ENCODE data around the gene ABCA12. TPM values are rescaled to one million over a fixed set of nuclear protein-coding genes. Genes with fewer than 3 reads are reported as not detected.

ABCA12 gene
- total RNA-seq, 1 experiment from 2014 or later: not detected

DNA sequence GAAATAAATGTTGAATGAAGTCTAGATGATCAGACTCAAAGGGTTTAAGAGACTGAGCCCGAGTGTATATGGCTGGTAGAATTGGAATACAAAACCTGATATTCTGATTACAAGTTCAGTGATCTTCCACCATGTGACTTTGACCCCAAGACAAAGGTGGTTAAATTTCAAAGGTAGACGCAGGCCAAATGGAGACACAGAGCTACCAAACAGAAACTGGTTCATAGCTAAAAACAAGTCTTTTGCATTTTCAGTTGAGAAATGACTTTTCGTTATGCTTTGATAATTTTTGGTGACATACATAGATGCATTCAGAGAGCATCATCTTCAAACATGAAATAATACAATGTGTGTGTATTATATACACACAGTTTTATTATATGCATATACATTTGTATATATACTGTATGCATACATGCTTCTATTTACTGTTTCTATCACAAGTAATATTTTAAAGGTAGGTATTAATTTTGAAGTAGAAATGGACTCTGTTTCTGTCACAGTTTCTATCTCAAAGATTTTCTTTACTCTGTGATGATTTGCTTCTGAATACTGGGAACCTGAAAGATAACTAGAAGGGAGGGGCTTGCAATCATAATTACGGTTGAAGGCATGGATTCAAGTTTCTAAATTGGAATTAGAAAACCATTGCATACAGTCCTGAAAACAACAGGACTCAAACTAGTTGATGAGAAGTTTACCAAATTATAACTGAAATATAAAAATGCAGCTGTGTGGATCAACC, 142.3 kb downstream of the ABCA12 start:
- DNase-seq (ENCODE audit: extremely low read depth, low read depth): no peak

DNA sequence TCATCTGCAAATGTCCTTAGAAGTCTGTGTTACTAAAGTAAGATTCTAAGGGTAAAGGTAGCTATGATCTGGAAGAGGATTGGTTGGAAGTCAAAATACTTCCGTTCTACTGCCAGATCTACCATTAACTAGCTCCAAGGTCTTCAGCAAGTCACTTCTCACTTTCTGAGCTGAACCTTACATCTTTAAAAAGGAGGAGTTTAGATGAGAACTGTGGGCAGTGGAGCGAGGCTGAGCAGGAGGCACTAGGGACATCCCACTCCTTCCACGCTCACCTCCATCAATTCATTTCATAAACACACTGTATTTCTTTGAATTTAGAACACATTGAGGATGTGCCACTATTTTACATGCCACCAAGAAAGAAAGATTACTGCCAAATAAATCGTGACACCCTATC, 143.0 kb downstream of the ABCA12 start:
- DNase-seq (ENCODE audit: extremely low read depth, low read depth): no peak

DNA sequence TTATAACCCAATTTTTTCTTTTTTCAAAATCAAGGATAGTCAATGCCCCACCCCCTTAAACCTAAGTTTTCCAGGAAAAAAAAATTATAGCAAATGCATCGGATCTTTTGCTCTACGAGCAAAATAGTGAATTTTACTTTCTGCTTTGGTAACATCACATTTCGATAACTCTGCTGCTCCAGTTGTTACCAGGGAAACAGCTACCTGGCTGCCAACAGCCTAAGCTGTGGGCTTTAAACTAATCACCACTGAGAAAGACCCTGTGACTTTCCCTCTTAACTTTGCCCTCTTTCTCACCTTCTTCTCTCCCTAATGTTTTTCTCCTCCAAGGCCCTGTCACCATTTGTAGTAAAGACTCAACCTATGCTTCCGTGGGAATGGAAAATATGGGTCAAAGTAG, 145.5 kb downstream of the ABCA12 start:
- no peak for DNase-seq (ENCODE audit: extremely low read depth, low read depth)

DNA sequence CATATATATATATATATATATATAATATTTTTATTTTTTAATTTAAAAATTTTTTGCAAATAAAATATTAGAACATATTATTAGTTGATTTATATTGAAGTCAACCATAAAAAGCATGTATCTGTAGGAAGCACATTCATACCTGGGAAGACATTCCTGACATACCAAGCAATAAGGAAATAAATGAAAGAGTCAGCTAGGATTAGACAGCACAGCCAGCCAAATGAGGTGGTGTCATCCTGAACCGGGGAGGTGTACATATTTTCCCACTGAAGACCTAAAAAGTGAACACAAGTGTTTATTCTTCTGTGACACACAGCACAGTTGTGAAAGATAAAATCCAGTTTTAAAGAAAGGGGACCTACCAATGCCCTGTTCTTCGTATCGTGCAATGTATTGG, 149.2 kb downstream of the ABCA12 start:
- DNase-seq (ENCODE audit: extremely low read depth, low read depth): no peak

DNA sequence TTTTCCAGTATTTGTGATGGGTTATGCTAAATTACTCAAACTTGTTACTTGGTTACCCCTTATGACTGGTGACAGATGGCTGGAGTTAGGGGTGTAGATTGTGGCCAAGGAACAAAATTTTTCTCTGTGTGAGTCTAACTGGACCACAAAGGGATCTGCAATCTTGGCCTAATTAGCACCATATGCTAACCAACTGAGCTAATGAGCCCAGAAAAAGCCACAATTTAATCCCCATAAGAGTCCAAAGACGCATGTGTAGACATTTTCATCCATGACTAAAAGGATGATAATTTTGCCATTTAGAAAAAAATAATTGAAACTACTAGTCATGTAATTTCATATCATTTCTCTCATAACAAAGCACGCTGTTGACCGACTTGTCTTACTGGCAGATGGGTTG, 151.2 kb downstream of the ABCA12 start:
- no peak for DNase-seq (ENCODE audit: extremely low read depth, low read depth)

DNA sequence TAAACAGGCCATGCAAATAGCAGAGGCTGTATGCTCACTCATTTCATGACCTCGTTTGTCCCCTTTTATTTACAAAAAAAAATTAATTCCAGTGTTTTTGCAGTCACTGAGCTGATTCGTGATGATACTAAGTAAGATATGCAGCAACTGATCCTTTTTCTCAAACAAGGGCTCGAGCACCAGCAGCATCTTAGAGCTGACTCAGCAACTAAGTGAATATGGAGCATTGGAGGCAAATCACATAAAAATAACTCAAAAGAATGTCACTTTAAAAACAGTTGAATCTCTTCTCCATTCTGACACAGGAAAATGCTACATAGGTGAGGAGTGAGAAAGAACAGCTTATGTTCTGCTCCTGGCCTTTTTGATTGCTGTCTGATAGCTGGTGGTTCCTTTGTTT, 152.8 kb downstream of the ABCA12 start:
- no peak for DNase-seq (ENCODE audit: extremely low read depth, low read depth)

DNA sequence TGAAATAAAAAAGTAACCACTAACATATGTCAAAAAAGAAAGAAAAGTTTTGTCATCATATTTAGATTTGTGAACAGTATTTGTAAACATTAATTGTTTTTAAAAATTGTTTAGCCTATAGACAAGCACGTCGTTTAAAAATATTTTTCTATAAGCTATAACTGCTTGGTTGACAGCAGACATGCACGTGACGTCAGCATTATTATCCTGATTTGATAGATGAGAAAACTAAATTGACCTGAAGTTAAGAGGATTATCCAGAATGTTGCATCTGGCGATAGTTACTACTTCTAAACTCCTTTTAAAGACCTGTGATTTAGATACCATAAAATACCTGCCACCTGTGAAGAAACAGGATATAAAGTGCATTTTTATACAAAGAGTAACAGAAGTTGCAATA, 172.0 kb downstream of the ABCA12 start:
- DNase-seq (ENCODE audit: extremely low read depth, low read depth): no peak

DNA sequence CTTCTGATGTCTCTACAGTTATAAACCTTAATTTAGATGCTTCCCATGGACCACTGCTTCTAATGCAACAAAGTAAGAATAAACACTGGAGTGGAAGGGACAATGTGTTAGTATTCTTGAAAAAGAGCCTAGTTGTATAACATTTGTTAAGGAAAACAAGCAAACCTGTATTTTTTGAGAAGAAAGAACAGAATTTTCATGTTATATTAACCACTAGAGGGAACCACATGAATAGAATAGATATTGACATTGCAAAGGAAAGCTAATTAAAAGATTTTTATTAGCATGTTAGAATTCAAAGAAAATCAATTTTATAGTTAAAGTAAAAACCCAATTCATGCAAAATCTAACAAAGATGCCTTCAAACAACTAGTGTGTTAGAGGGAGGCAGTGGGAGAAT, 177.7 kb downstream of the ABCA12 start:
- no peak for DNase-seq (ENCODE audit: extremely low read depth, low read depth)

DNA sequence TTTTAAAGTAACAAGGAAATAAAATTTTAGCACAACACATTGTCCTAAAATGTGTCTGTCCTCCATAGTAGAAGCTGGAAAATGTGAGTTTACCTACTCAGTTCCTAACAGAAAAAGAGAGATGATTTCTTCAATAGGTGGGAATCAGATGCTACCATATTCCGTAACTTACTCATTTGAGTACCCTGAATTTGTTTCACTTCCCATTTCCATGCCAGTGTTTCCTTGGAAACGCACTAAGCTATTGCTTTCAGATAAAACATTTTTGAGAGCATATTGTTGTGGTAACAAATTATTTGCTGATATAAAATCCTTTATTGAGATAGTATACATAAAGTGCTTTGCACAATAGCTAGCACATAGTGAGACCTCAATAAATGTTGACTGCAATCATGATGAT, 191.5 kb downstream of the ABCA12 start:
- no peak for DNase-seq (ENCODE audit: extremely low read depth, low read depth)

DNA sequence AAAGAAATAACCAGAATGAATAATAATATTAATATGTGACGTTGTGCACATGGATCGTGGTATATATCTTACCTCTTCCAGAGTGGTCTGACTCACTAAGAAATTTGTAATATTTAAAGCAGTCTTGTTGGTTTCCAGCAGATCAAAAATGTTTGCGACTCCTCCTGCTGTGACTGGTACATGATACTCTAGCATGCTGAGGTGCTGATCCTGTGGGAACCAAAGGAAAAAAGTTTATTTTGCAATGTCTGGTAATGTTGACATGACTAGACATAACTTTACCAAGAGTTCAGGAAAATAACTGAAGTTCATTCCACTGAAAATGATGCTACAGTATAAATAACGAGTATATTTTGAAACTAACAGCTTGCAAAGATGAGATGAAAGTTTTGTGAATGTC, 204.4 kb downstream of the ABCA12 start:
- DNase-seq (ENCODE audit: extremely low read depth, low read depth): no peak

DNA sequence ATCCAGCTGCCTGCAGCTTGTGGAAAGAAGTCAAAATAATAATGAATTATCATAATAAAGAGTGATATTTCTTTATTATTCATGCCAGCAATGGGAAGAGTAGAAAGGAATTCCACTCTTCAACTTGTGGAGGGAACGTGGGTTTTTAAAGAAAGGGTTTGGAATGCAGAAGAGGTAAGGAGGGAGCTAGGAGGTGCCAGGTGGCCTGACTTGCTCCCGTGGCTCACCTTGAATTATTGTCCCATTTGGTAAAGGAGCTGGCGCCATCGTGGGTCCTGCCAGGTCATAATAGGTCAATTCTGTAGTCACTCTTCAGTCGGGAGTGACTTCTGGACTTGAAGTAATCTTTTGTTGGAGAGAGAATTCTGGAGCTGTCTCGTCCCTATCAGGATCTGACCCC, 233.8 kb downstream of the ABCA12 start:
- no peak for DNase-seq (ENCODE audit: extremely low read depth, low read depth)

DNA sequence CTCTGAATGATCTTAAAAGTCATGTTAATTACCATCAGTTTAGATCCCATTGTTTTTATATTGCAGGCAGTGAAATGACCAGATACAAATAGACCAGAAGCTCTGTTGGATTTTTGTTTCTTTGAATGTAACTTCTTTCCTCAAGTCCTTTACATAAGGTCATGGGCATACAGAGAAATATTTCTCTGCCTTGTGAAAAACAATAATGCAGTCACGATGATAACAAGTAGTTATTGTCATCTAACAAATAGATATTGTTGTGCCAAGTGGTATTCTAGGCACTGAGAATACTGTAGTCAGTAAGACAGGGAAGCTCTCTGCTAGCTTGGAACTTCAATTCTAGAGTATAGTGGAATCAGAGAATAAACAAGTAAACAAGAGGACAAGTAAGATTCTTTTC, 234.2 kb downstream of the ABCA12 start:
- no peak for DNase-seq (ENCODE audit: extremely low read depth, low read depth)

DNA sequence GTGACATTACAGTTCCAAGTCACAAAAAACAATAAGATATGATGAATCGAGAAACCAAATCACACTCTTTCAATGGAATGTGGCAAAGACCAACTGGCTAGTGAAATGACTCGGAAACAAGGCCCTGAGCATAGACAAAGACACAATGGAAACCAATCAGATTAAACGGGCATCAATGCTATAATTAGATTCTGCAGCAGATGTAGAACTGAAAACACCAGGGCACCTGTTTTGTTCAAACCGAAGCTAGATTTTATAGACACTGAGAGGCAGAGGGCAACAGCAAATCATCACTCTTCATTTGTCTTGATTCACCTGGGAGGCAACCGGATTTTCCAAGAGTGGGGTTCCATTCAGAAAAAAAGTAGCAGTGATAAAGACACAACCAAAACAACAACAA, 236.1 kb downstream of the ABCA12 start:
- DNase-seq (ENCODE audit: extremely low read depth, low read depth): no peak

DNA sequence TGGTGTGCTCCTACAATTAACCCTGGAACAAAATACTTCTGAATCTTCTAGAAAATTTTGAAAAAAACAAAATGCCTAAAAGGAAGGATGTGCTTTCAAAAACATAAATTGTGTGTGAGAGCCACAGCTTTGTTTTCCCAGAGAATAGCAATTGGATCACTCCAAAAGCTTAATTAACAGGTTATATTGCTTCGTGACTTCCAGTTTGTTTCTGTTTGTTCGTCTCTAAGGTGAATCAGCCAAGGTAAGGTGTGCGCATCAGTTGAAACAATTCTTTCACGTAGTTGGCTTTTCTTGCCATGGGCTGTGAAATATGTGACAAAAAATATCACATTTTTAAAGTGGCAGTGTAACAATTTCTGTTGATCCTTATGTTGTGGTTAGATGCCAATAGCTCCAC, 238.7 kb downstream of the ABCA12 start:
- no peak for DNase-seq (ENCODE audit: extremely low read depth, low read depth)

DNA sequence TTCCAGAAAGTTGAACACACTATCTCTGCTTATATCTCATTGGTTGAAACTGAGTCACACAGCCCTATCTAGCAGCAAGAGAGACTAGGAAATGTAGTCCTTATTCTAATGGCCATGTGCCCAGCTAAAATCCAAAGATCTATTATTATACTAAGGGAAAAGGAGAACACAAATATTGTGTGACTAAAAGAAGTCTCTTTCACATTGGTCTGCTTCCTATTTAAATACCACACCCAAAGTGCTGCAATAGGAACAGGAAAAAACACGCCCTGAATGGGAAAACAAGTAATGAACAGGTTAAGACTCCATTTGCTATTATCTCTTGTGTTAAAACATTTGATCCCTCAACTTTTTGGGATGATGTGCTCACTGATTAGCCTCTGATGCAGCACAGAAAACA, 242.2 kb downstream of the ABCA12 start:
- DNase-seq (ENCODE audit: extremely low read depth, low read depth): no peak

DNA sequence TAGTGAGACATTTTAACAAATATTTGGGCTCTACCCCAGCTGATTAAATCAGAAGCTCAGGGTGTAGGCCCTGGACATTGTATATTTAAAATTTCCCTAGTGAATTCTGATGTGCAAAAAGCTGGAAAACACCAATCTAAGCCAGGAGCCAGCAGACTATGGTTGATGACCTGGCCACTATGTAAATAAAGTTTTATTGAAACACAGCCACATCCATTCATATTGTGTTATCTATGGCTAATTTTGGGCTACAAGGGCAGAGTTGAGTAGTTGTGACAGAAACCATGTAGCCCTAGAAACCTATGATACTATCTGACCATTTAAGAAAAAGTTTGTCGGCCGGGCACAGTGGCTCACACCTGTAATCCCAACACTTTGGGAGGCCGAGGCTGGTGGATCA, 243.0 kb downstream of the ABCA12 start:
- no peak for DNase-seq (ENCODE audit: extremely low read depth, low read depth)

DNA sequence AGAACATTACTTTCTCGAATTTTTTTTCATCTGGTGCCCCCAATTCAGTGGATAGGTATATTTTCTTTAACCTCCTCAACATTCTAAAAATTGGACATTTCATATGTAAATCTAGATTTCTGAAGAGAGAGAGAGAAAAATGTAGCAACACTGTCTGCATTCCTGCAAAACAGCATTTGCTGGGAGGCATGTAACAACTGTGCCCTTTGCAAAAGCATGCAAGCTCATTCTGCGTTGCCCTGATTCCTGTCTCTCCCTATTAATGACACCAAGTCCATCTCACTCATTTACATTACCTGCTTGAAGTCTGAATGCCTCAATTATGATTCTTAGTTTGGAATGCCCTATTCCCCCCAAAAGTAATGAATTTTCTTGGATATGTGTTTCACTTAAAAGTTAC, 249.1 kb downstream of the ABCA12 start:
- DNase-seq (ENCODE audit: extremely low read depth, low read depth): no peak

DNA sequence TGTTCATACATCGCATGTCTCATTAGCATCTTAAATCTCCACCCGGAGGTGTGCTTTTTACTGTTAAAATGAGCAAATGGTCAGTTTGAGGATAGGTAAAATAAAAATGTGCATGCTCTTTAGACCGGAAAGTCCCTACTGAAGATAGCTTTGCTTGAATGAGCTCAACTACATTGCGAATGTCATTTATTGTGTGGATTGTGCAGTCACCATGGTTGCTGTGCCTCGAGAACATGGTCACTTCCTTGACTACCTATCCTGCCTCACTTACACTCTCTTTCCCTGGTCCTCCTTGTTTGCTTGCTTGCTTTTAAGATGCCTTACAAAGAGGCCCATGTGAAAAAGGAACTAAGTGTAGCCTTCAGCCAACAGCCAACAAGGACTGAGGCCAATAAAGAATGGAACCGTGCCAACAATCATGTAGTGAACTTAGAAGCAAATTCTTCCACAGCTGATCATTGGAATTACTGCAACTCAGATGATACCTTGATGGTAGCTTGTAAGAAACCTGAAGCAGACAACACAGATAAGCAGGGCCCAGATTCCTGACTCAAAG, 256.7 kb downstream of the ABCA12 start:
- no peak for DNase-seq (ENCODE audit: extremely low read depth, low read depth)

Other genes with a start within 250 kb of the ABCA12 start
- 64.4 and 94.9 TPM in 2 replicates for gene ATIC, start 173.4 kb upstream of the ABCA12 start, total RNA-seq (2014; rRNA removed; shearing (Covaris generic))